Activated CD8-positive, alpha-beta memory T cell treated with anti-CD3 and anti-CD28 coated beads for 24 hours (primary cell): Measurements from ENCODE around the gene PIGM.

Experiments
- DNase-seq: peaks from one replicate; pipeline ENCODE4 v3.0.0-alpha.2; 2020

Gene PIGM

GRCh38 chr1:160020196-160020595 lies 11.6 kb downstream of the PIGM start:
- DNase-seq, result no peak

DNA sequence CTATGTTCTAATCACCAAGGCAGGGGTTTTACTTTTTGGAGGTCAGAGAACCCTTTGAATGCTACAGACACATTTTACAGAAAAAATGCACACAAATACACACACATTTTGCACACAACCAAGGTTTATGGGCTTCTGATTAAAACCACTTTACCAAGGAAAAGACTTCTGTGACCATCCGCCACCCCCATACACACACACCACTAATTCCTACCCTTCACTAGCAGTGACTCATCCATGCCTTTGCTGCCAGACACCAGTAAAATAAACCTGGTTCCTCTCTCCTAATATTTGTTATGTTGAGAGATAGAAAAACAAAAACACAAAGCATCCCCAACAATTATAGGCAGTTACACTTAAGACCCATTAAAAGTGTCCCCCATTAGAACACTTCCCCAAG lies 12.9 kb downstream of the PIGM start:
- DNase-seq, result no peak

DNA sequence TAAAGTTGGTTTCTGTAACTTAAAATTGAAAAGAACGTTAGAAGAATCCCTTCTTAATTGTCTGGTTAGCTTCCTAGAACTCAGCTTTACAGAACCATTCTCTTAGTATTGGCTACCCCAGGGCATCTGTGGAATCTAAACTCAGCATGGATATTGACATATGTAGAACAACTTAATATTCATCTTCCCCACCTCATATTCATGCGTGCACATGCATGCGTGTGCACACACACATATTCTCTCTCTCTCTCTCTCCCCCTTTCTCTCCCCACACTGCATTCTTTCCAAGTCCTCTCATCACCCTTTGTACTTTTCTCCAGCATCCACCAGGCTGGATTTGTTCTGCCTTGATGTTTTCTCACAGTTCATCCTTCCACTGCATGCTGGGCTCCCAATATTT lies 13.4 kb downstream of the PIGM start:
- no peak for DNase-seq

GRCh38 chr1:160017592-160017991 lies 14.2 kb downstream of the PIGM start:
- no peak for DNase-seq

DNA sequence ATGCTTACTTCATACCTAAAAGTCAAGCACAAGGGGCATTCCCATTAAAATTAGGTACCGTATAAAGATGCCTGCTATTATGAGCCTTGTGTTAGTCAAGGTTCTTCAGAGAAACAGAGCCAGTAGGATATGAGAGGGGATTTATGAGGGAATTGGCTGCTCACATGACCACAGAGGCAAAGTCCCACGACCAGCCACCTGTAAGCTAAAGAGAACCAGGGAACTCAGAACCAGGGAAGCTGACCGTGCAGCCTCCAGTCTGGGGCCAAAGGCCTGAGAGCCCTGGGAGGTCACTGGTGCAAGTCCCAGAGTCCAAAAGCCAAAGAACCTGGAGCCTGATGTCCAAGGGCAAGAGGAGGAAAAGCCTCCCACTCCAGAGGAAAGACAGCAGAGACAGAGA lies 20.0 kb downstream of the PIGM start:
- no peak for DNase-seq

DNA sequence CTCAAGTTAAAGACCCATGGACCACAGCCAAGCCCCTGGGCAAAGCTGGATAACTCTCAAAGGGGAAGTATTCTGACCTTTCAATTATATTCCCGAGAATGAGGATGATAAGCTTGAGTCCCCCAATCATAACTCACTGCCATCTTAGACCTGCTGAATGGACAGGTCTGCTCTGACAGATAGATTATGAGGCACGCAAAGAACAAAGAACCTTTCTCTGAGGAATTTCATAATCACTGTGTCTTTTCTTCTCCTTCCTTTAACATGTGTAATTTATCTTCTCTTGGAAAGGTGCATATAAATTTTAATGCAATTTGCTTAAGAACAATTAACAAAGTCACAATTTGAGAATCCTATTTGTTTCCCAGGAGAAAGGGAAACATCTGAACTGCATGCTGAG lies 22.0 kb downstream of the PIGM start:
- no peak for DNase-seq

DNA sequence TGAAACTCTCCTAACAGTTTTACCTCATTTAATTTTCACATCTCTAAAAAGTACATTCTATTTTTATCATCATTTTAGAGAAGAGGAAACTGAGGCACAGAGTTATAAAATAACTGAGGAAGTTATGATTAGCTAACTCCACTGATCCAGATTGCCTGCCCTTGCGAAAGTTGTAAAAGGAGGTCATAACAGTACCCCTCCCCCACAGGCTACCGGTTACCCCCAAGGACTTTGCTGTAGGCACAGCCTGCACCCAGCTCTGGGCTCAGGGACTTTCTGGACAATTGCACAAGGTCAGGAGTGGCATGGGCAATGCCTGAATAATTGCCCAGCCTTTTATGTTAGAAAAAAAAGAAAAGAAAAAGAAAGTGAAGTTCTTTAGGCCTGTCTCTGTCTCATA lies 22.7 kb downstream of the PIGM start:
- DNase-seq, result no peak

DNA sequence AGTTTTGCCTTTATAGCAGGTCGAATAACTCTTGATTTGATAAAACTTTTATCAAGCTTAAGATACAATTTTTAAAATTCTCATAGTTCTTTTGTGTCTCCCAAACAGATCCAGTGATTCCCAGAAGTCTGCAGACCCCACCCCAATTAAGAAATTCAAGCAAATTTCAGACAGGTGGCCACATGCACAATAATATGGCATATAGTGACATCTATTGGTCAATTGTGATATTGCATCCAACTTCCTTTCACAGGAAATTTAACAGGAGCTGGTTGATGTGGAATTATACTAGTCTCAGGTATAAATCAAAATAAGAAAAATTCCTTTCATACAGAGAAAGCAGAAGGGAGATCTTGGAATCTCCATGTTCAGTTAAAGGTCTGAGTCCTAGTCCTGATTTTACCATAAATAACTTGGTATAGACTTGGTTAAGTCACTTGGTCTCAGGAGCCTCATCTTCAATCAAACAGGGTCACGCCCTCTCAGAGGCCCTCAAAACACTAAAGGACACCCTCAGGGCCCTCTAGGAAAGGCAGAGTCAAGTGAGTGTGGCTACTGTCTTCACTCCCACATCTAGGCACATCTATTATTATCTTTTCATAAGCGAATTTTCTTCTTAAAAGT lies 24.1 kb downstream of the PIGM start:
- DNase-seq, result no peak

DNA sequence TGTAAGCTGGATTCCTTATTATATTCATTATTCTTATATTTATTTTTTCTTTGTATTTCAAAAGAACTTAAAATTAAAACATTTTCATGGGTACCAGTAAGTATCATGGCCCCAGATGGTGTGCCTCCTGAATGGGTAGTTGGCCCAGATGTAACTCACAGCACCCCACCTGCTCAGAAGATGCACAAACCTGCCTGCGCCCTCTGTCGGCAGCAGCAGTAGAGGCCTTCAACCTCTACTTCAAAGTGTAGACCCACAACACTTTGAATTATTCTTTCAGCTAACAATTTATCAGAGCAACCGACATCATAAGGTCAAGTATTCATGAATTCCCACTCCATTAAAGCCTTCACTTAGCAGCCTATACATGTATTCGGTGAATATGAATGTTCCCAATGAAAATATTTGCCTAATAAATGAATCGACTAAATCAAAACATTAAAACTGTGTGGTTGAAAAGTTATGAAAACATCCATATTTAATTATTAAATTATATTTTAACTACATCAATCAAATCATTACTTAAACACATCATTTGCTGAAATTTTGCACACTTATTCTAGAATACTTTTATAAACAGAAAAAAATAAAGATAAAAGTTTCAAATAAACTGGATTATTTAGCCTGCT lies 25.4 kb downstream of the PIGM start:
- DNase-seq, result peak; percentile 77

DNA sequence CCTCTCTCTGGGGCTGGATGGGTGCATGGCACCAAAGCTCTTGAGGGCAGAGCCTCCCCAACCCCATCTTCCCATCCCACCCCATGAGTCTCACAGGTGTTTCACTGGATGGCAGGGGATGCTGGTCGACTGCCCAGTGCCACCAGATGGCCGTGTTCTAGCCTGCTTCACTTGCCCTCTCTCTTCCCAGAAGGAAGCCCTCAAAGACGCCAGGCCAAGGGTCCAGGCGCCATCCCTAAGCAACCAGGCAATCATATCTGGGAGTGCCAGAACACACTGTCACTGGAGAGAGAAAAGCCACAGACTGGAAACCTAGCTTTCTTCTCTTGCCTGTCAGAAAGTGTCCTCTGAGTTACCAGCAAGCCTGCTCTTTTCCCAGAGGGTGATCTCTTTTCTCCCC lies 26.7 kb downstream of the PIGM start:
- no peak for DNase-seq

DNA sequence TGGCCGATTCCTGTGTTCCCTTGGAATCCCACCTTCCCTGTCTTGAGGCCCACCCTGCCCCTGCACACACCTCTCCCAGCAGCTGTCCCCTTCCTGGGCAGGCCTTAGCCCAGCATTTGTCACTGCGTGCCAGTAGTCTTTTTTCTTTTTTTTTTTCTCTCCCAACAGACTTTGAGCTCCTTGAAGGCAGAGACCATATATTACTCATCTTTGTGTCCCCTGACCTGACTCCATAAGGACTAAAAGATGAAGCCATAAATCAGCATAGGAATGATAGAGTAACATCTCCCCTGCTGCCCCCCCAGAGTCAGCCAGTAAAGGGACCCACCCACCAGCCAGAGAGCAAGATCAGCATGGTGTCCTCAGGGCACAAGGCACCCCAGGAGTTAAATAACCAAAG lies 27.4 kb downstream of the PIGM start:
- no peak for DNase-seq

GRCh38 chr1:160004001-160004400 lies 27.8 kb downstream of the PIGM start:
- DNase-seq, result no peak

DNA sequence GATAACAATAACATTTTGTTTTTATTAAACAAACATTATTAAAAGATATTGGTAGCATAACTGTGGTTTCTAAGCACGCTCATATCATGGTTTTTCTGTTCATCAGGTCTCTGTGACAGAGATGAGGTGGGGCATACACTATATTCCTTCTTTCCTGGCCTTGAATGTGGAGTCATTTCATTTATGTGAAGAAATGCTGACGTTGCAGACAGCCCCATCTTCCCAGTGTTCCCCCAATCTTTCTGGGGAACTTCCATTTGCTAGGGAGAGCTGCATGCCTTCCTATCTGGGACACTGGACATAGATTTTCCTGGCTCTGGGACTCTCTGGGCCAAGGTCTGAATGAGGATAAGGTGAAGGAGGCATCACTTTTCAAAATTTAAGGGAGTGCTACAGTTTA lies 30.4 kb downstream of the PIGM start:
- DNase-seq, result no peak

DNA sequence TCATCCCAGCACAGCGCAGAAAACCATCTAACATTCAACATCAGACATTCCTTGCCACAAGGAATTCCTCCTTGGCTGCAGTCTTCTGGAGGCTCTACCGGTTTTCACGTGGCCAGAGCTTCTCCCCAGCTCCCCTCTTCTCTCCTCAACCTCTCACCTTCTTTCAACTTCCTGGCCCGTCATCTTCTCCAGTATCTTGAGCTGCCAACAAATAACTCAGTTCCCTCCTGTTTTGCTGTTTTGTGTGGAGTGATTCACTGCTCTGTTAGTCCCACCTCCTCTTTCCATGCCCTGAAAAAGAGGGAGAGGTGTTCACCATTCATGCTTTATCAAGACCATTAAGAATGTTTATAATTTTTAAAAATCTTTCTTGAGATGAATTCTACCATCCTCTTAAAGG lies 32.6 kb downstream of the PIGM start:
- DNase-seq, result no peak

DNA sequence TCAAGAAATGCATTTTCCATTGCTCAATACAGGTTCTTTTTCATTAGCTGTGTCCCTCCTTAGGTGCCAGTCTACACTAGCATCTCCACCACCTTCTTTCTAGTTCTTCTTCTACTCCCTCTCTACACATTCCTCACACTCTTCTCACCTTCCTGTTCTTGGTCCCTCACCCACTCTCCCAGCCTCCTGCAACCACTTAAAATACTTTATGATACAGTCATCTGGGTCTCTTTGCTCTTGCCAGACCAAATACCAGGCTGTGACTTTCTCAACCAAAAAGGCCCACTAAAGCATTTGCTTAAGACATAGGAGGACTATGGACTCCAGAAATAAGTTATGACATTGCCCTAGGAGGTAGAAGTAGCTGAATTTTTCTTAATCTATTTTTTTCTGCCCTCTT lies 35.1 kb downstream of the PIGM start:
- no peak for DNase-seq

DNA sequence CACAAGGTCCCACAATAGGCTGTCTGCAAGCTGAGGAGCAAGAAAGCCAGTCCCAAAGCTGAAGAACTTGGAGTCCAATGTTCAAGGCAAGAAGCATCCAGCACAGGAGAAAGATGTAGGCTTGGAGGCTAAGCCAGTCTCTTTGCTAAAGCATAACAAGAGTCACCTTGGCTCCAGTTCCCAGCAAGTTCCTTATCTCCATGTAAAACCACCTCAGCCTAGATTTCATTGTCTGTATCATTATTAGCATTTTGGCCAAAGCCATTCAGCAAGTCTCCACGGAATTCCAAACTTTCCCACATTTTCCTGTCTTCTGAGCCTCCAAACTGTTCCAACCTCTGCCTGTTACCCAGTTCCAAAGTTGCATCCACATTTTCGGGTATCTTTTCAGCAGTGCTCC lies 36.9 kb downstream of the PIGM start:
- DNase-seq, result no peak

- DNase-seq, result no peak
Measured at GRCh38 chr1:159993911-159994310, 37.9 kb downstream of the PIGM start.

GRCh38 chr1:159992161-159992560 lies 39.6 kb downstream of the PIGM start:
- no peak for DNase-seq

DNA sequence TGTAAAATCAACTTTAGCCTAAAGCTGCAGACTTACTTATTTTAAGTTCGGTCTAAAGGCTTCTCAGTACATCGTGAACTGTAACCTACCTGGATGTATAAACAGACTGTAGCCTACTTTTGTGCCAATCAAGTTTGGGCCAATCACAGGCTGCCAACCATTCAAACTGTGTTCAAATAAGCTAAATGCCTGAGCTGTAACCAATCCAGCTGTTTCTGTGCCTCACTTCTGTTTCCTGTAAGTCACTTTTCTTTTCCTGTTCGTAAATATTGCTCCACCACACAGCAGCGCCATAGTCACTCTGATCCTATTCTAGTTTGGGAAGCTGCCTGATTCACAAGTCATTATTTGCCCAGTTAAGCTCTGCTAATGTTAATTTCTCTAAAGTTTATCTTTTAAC lies 40.3 kb downstream of the PIGM start:
- DNase-seq, result no peak

- no peak for DNase-seq
Measured at GRCh38 chr1:159990005-159990404, 41.8 kb downstream of the PIGM start.

- DNase-seq, result no peak
Measured at GRCh38 chr1:159989581-159989980, 42.2 kb downstream of the PIGM start.

DNA sequence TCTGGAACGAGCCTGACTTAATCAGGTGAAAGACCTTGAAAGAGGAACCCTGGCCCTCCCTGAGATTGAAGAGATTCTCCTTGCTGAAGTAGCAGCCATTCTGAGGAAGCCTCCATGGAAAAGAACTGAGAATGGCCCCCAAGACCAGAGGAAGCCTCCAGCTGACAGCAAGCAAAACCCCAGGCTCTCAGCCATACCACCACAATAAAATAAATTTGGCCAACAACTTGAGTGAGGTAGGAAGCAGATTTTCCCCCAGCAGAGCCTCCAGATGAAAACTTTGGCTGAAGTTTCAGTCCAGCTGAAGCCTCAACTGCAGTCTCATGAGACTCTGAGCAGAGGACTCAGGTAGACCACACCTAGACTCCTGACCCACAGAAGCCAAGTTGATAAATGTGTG lies 43.8 kb downstream of the PIGM start:
- no peak for DNase-seq

- no peak for DNase-seq
Measured at GRCh38 chr1:159987186-159987585, 44.6 kb downstream of the PIGM start.

- no peak for DNase-seq
Measured at GRCh38 chr1:159986531-159986930, 45.3 kb downstream of the PIGM start.

DNA sequence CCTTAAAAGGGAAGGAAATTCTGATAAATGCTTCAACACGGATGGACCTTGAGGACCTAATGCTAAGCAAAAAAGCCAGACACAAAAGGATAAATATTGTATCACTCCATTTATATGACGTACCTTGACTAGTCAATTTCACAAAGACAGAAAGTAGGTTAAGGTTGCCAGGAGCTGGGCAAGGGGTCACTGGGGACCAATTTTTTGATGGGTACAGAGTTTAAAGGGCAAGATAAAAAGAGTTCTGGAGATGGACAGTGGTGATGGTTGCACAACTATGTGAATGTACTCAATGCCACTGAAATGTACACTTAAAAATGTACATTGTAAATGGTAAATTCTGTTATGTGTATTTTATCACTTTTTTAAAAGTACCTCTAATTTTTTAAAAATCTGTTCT lies 45.7 kb downstream of the PIGM start:
- DNase-seq, result no peak
